MCF 10A (cell line): ENCODE measurements around the gene NR2F2. TPM values are rescaled to one million over a fixed set of nuclear protein-coding genes. Genes with fewer than 3 reads are reported as not detected.

Experiments used
- BruUV-seq: library from RNA; stranded (reverse); fragments of 400-500 nt; replicated peaks from 2 replicates; lab custom pipeline; 2021; lab: Mats Ljungman, UMichigan
- CTCF ChIA-PET: fragments of 300-600 bp; sonication (Branson Sonifier 250); formaldehyde crosslinking; extraction: SDS; loops from one replicate; lab custom pipeline; 2021; ENCODE audit warnings: antibody characterized with exemption, inconsistent platforms; lab: Yijun Ruan, JAX
- POLR2A ChIA-PET: fragments of 300-600, 350-650 bp; sonication (Branson Sonifier 250); formaldehyde crosslinking; extraction: SDS; loops from one replicate; lab custom pipeline; 2020; ENCODE audit warnings: antibody characterized with exemption, inconsistent platforms; lab: Yijun Ruan, JAX
- DNase-seq: peaks from one replicate; pipeline ENCODE4 v3.0.0-alpha.2; 2018; ENCODE audit not compliant: unreplicated experiment
- H3K27ac Mint-ChIP-seq: one replicate; pipeline ENCODE4 v1.8.0; 2022; ENCODE audit warnings: mild to moderate bottlenecking, low read depth, mixed read lengths; ENCODE audit not compliant: unreplicated experiment
- H3K27me3 Mint-ChIP-seq: one replicate; pipeline ENCODE4 v1.8.0; 2022; ENCODE audit warnings: mixed read lengths; ENCODE audit not compliant: insufficient read depth, unreplicated experiment
- H3K36me3 Mint-ChIP-seq: one replicate; pipeline ENCODE4 v1.8.0; 2022; ENCODE audit warnings: mild to moderate bottlenecking, moderate library complexity, mixed read lengths; ENCODE audit not compliant: insufficient read depth, unreplicated experiment
- H3K4me1 Mint-ChIP-seq: one replicate; pipeline ENCODE4 v1.8.0; 2022; ENCODE audit warnings: mixed read lengths; ENCODE audit not compliant: insufficient read depth, unreplicated experiment
- H3K4me3 Mint-ChIP-seq: one replicate; pipeline ENCODE4 v1.8.0; 2022; ENCODE audit warnings: mild to moderate bottlenecking, moderate library complexity, mixed read lengths; ENCODE audit not compliant: unreplicated experiment
- H3K9me3 Mint-ChIP-seq: one replicate; pipeline ENCODE4 v1.8.0; 2022; ENCODE audit warnings: mixed read lengths; ENCODE audit not compliant: unreplicated experiment
- intact Hi-C: fragments of 100-400 bp; cut with micrococcal nuclease; formaldehyde crosslinking; loops from 2 replicates; pipeline ENCODE4 v1.14.1; 2022
- total RNA-seq: library from RNA; stranded (reverse); gene quantifications from 2 replicates; pipeline ENCODE4 v1.2.3, GENCODE V29; 2022
- TF ChIP-seq, protein P1 (sequence below): fragments of 200-600 bp; IDR thresholded peaks from one replicate; pipeline ENCODE4 v1.8.0; 2022; ENCODE audit warnings: antibody characterized with exemption, mild to moderate bottlenecking; ENCODE audit not compliant: unreplicated experiment

Gene NR2F2
- total RNA-seq, 1 experiment from 2014 or later: 10.9 TPM

DNA sequence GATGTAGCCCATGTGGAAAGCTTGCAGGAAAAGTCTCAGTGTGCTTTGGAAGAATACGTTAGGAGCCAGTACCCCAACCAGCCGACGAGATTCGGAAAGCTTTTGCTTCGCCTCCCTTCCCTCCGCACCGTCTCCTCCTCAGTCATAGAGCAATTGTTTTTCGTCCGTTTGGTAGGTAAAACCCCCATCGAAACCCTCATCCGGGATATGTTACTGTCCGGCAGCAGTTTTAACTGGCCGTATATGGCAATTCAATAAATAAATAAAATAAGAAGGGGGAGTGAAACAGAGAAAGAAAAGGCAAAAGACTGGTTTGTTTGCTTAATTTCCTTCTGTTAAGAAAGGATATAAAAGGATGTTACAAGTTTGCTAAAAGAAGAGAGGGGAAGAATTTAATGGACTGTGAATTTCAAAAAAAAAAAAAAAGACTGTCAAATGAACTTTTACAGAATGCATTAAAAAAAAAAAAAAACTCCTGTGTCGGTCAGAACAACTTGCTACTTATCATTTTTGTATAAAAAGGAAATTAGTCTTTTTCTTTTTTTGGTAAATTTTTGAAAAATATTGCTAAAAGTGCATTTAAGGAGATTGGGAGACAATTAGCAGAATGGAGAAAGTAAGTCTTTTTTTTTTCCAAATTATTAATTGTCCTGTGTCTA, 7.0 kb downstream of the NR2F2 start:
- ChIA-PET CTCF (interaction anchor here (0.6 to 3.3 kb wide), 7 partner anchors 10 to 1666 kb away, joined by 3 to 21 read pairs (median 6); no protein-coding TSS in a partner anchor), POLR2A (interaction anchor here (0.6 to 9.0 kb wide), 7 partner anchors 8 to 1663 kb away, joined by 3 to 156 read pairs (median 4); partner anchors contain the start of gene NR2F2)
- Mint-ChIP-seq H3K9me3 (no peaks in the 10 kb centered on the region), H3K4me1 (peaks cover 30% of the 10 kb centered on the region), H3K4me3 (peak overlapping the region; percentile 84), H3K27me3 (no peaks in the 10 kb centered on the region), H3K27ac (peak overlapping the region; percentile 98), H3K36me3 (peaks cover 19% of the 10 kb centered on the region)
- DNase-seq: peak; percentile 59
- no TSS peak for BruUV-seq
- TF ChIP-seq, protein P1, sequence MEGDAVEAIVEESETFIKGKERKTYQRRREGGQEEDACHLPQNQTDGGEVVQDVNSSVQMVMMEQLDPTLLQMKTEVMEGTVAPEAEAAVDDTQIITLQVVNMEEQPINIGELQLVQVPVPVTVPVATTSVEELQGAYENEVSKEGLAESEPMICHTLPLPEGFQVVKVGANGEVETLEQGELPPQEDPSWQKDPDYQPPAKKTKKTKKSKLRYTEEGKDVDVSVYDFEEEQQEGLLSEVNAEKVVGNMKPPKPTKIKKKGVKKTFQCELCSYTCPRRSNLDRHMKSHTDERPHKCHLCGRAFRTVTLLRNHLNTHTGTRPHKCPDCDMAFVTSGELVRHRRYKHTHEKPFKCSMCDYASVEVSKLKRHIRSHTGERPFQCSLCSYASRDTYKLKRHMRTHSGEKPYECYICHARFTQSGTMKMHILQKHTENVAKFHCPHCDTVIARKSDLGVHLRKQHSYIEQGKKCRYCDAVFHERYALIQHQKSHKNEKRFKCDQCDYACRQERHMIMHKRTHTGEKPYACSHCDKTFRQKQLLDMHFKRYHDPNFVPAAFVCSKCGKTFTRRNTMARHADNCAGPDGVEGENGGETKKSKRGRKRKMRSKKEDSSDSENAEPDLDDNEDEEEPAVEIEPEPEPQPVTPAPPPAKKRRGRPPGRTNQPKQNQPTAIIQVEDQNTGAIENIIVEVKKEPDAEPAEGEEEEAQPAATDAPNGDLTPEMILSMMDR: no peak
- intact Hi-C loops: no loop called here

DNA sequence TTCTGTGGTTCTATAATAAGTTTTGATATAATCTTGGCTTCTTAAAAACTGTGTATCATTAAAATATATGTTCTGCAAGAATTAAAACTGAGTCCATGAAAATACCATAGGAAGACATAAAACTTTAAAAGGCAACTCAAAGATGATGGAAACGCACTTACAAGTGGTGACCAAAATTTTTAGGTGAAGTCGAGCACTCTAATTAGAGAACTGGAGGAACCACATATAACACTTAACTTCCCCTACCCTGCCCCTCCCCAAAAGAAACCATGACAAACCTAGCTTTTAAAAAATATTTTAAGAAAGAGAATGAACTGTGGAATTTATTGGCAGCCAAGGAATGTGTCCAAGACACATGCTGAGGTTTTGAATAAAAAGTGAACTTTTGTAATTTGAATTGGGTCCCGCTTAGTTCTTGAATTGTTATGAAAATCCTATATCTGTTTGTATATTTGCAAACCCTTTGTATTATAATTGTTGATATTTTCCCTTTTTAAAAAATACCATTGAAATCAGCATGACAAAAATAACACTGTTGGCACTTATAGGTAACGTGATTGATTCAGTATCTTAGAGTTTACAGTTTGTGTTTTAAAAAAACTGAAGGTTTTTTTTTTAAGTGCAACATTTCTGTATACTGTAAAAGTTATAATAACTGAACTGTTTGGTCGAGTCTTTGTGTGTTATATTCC, 7.7 kb downstream of the NR2F2 start:
- peaks cover 14% of the 10 kb centered on the region for H3K36me3 Mint-ChIP-seq
- TF ChIP-seq, protein P1: no peak
- peaks cover 30% of the 10 kb centered on the region for H3K4me1 Mint-ChIP-seq
- intact Hi-C loops: no loop called here
- ChIA-PET CTCF (interaction anchor here (0.6 to 3.3 kb wide), 4 partner anchors 11 to 1049 kb away, joined by 3 to 21 read pairs (median 4); no protein-coding TSS in a partner anchor), POLR2A (interaction anchor here (1.0 to 9.0 kb wide), 5 partner anchors 9 to 1664 kb away, joined by 3 to 156 read pairs (median 3); partner anchors contain the start of gene NR2F2)
- H3K9me3 Mint-ChIP-seq: no peaks in the 10 kb centered on the region
- peak overlapping the region; percentile 84 for H3K4me3 Mint-ChIP-seq
- BruUV-seq: TSS peak; percentile 25
- peak; percentile 42 for DNase-seq
- no peaks in the 10 kb centered on the region for H3K27me3 Mint-ChIP-seq
- H3K27ac Mint-ChIP-seq: peak overlapping the region; percentile 98

DNA sequence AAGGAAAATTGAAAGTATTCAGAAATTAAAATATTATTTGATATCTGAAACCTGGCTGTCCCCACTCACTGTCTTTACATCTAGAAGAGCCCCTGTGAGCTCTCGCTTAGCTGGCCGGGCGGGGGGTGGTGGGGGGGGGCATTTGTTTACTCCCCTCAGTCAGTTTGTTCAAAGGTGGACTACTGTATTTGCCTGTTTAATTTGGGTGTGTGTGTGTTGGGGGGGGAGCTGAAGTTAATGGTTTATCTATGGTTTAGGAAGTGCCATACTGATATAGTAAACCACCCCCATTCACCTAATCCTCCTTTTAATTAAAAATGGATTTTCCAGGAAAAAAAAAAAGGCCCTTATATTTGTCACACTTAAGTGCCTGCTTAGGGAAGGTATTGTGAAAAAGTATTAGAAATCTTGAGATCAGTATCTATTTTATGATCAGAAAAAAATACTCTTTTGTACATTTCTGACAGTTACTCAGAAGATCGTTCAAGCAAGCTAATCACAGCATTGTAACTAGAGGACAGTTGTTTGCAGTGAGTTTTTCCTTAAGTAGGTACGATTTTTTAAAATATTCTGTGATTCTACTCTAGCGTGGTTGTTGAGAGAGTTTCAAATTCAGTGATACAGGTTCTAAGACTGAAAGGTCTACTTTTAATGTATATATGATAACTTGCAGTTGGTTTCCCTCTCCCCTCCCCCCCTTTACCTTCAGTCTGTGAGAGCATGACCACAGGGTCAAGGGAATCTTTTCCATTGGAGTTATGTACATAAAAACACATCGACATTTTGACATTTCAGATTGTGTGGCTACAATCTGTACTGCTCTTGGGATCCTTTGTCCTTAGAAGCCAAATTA, 8.5 kb downstream of the NR2F2 start:
- ChIA-PET CTCF (interaction anchor here (0.6 to 3.3 kb wide), 8 partner anchors 11 to 1753 kb away, joined by 3 to 21 read pairs (median 4); no protein-coding TSS in a partner anchor), POLR2A (interaction anchor here (0.6 to 9.0 kb wide), 10 partner anchors 10 to 1825 kb away, joined by 3 to 156 read pairs (median 3); partner anchors contain the start of gene NR2F2)
- TF ChIP-seq, protein P1: no peak
- Mint-ChIP-seq H3K4me1 (peaks cover 30% of the 10 kb centered on the region), H3K9me3 (no peaks in the 10 kb centered on the region), H3K27me3 (no peaks in the 10 kb centered on the region), H3K4me3 (peak overlapping the region; percentile 84), H3K36me3 (peaks cover 12% of the 10 kb centered on the region), H3K27ac (peak overlapping the region; percentile 98)
- DNase-seq: peak; percentile 62
- no TSS peak for BruUV-seq
- intact Hi-C loops: no loop called here
